ENCODE measurements around the gene GPHN.
A peak's percentile ranks its signal among the peaks of the same experiment; 100 is the strongest.

Gene GPHN

GRCh38 chr14:66603945-66604344 lies 96.0 kb downstream of the GPHN start:
- no peak for DNase-seq

GRCh38 chr14:66606826-66607225 lies 98.9 kb downstream of the GPHN start:
- DNase-seq, result no peak

- no peak for DNase-seq
Measured at GRCh38 chr14:66610154-66610563, 102.2 kb downstream of the GPHN start.

GRCh38 chr14:66613344-66613743 lies 105.4 kb downstream of the GPHN start:
- DNase-seq, result no peak

- no peak for DNase-seq
Measured at GRCh38 chr14:66619952-66620351, 112.0 kb downstream of the GPHN start.

- no peak for DNase-seq
Measured at GRCh38 chr14:66623838-66624237, 115.9 kb downstream of the GPHN start.

GRCh38 chr14:66624336-66624937 lies 116.5 kb downstream of the GPHN start:
- DNase-seq, result peak; percentile 40

GRCh38 chr14:66628636-66629035 lies 120.7 kb downstream of the GPHN start:
- no peak for DNase-seq

- no peak for DNase-seq
Measured at GRCh38 chr14:66629499-66629898, 121.6 kb downstream of the GPHN start.

- DNase-seq, result no peak
Measured at GRCh38 chr14:66634876-66635275, 126.9 kb downstream of the GPHN start.

GRCh38 chr14:66635435-66635834 lies 127.5 kb downstream of the GPHN start:
- DNase-seq, result no peak

GRCh38 chr14:66636240-66636639 lies 128.3 kb downstream of the GPHN start:
- DNase-seq, result no peak

GRCh38 chr14:66638689-66639088 lies 130.7 kb downstream of the GPHN start:
- DNase-seq, result no peak

GRCh38 chr14:66641861-66642635 lies 134.1 kb downstream of the GPHN start:
- DNase-seq, result no peak

- no peak for DNase-seq
Measured at GRCh38 chr14:66643344-66643743, 135.4 kb downstream of the GPHN start.

GRCh38 chr14:66645716-66646115 lies 137.8 kb downstream of the GPHN start:
- no peak for DNase-seq

GRCh38 chr14:66649498-66649897 lies 141.6 kb downstream of the GPHN start:
- no peak for DNase-seq

GRCh38 chr14:66650491-66650911 lies 142.6 kb downstream of the GPHN start:
- DNase-seq, result no peak

GRCh38 chr14:66651536-66652220 lies 143.7 kb downstream of the GPHN start:
- no peak for DNase-seq

- no peak for DNase-seq
Measured at GRCh38 chr14:66652525-66653106, 144.7 kb downstream of the GPHN start.

GRCh38 chr14:66657780-66658179 lies 149.8 kb downstream of the GPHN start:
- no peak for DNase-seq

- DNase-seq, result no peak
Measured at GRCh38 chr14:66662374-66662773, 154.4 kb downstream of the GPHN start.

- DNase-seq, result no peak
Measured at GRCh38 chr14:66677780-66678179, 169.8 kb downstream of the GPHN start.

GRCh38 chr14:66680216-66680615 lies 172.3 kb downstream of the GPHN start:
- DNase-seq, result no peak

Data from activated naive CD4-positive, alpha-beta T cell treated with Interleukin-2 at 50 U/mL for 16 hours (primary cell).